Measurements from ENCODE around the gene SDCBP2.

DNA sequence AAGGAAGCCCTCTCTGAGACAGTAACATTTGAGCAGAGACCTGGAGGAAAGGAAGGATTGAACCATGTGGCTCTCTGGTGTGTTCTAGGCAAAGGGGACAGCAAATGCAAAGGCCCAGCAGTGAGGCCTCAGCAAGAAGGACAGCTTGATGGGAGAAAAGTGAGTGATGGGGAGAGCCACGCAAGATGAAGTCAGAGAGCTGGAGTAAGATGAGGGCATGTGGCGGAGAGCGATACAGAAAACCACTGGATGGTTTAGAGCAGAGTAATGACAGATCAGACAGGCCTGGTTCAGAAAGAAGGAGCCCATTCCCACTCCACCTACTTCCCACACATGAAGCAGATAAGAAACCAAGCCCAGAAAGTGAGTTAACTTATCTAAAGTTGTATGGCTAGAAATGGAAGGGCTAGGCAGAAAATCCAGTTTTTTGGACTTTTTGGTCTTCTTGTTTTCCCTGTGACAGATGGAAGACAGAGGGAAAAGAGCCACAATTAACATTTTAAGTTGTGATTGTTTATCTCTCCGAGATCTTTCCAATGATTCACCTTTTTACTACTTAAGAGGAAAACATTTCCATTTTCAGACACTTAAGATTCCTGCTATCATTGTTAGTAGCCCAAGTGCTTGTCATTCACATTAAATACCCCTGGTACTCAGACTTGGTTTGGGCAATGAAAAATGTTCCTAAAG lies 63.6 kb downstream of the SDCBP2 start:
- TF ChIP-seq, protein P1, sequence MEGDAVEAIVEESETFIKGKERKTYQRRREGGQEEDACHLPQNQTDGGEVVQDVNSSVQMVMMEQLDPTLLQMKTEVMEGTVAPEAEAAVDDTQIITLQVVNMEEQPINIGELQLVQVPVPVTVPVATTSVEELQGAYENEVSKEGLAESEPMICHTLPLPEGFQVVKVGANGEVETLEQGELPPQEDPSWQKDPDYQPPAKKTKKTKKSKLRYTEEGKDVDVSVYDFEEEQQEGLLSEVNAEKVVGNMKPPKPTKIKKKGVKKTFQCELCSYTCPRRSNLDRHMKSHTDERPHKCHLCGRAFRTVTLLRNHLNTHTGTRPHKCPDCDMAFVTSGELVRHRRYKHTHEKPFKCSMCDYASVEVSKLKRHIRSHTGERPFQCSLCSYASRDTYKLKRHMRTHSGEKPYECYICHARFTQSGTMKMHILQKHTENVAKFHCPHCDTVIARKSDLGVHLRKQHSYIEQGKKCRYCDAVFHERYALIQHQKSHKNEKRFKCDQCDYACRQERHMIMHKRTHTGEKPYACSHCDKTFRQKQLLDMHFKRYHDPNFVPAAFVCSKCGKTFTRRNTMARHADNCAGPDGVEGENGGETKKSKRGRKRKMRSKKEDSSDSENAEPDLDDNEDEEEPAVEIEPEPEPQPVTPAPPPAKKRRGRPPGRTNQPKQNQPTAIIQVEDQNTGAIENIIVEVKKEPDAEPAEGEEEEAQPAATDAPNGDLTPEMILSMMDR (IDR thresholded peaks at IDR 0.05) = no peak
- no peak for TF ChIP-seq POLR2A (IDR thresholded peaks at IDR 0.05)
